HG03039 (cell line): ENCODE data around the gene LOXL4.
"Not testable (repeated sequence)": the region's sequence is repeated elsewhere in the genome, so short reads cannot be mapped to it uniquely, and the experiment has no call there.

ENCODE experiments used
- ATAC-seq: cut with Tn5 transposase; IDR thresholded peaks from one replicate; pipeline ENCODE4 v1.9.1; 2021; ENCODE audit warnings: mild to moderate bottlenecking, moderate library complexity; ENCODE audit not compliant: unreplicated experiment

The LOXL4 gene

DNA sequence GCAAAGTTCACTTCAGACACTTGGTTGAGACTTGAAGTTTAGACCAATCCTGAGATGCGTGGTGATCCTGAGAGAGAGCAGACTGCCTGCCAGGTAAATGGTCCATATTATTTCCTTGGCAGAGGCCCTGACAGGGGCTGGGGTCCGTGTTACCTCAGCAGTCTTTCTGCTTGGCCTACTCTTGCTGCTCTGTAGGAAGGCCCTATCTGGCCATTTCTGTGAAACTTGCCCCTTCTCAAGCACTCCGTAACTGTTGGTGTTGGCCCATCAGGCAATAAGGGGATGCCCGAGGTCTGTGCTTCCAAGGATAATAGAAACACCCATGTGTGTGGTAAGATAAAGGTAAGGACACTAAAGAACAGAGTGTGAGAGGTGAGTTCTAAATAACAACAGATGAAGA is 20.0 kb downstream of the LOXL4 start:
- ATAC-seq, result no peak

- no peak for ATAC-seq
Measured at GRCh38 chr10:98246911-98247805, 20.8 kb downstream of the LOXL4 start.

GRCh38 chr10:98244586-98244985 is 23.4 kb downstream of the LOXL4 start:
- no peak for ATAC-seq

DNA sequence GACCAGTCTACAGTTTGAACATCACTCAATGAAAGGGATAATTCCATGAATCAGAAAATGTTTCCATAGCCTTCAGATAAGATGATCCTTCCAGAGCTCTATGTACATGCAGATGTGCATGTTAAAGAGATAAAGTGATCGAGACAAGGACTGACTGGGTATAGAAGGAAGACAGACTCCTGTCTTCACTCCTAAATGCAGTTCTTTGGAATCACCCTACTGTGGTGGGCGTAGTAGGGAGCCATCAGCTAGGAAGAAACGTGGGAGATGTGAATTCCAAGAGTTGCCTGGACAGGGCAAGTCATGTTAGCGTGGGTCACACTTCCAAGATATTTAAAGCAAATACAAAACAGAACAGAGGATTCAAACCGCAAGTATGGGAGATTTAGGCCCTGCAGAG is 23.9 kb downstream of the LOXL4 start:
- ATAC-seq, result no peak

DNA sequence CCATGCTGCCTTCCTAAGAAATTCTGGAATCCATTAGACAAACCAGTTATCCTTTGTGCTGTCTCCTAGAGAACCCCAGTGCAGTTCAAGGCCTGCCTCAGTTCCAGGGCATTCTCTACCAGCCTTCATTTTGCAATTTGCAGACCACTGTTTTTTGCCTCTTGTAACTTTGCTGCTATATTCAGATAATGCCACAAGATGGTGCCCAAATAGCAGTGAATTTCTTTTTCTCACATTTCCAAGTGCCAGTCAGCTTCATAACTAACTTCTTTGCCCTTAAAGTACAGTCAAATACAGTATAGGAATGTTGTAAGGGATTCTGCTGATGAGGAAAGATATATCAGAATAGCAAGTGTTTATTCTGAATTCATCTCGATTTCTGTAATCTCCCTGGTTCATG is 25.2 kb downstream of the LOXL4 start:
- no peak for ATAC-seq

- no peak for ATAC-seq
Measured at GRCh38 chr10:98240524-98240923, 27.5 kb downstream of the LOXL4 start.

GRCh38 chr10:98238391-98238790 is 29.6 kb downstream of the LOXL4 start:
- ATAC-seq, result no peak

- ATAC-seq, result no peak
Measured at GRCh38 chr10:98236862-98237261, 31.1 kb downstream of the LOXL4 start.

DNA sequence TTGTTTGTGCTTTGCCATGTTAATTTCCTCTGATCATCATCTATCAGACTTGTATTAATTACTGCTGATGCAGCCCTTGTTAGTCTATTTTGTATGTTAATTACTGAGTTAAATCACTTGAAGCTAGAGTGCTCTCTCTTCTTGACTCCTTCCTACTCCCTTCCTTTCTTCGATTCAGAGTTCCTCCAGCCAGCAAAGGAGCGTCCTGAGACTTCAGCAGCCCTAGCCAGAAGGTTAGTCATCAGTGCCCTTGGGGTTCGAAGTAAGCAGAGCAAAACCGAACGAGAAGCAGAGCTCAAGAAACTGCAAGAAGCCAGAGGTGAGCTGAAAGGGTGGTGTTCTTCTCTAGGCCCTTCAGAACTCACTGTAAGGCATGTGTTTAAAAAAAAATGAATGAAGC is 32.1 kb downstream of the LOXL4 start:
- no peak for ATAC-seq

DNA sequence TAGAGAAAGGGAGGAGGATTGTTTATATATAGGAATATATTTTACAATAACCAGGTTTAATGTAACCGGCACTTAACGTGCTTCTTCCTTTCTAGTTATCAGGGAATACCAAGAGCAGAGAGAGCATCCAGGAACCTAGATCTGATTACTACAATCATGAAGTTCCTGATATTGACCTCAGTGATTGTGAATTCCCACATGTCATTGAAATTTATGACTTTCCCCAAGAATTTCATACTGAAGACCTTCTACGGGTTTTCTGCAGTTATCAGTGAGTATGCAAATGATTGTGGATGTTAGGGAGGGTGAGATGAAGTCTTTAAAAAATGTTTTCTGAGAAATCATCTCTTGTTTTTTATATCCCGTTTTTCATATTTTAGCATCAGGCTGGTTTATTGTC is 36.6 kb downstream of the LOXL4 start:
- no peak for ATAC-seq

DNA sequence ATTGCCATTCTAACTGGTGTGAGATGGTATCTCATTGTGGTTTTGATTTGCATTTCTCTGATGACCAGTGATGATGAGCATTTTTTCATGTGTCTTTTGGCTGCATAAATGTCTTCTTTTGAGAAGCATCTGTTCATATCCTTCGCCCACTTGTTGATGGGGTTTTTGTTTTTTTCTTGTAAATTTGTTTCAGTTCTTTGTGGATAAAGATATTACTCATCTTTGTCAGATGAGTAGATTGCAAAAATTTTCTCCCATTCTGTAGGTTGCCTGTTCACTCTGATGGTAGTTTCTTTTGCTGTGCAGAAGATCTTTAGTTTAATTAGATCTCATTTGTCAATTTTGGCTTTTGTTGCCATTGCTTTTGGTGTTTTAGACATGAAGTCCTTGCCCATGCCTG is 39.7 kb downstream of the LOXL4 start:
- not testable (repeated sequence) for ATAC-seq

DNA sequence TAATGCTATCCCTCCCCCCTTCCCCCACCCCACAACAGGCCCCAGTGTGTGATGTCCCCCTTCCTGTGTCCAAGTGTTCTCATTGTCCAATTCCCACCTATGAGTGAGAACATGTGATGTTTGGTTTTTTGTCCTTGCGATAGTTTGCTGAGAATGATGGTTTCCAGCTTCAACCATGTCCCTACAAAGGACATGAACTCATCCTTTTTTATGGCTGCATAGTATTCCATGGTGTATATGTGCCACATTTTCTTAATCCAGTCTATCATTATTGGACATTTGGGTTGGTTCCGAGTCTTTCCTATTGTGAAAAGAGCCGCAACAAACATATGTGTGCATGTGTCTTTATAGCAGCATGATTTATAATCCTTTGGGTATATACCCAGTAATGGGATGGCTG is 40.3 kb downstream of the LOXL4 start:
- ATAC-seq, result not testable (repeated sequence)

DNA sequence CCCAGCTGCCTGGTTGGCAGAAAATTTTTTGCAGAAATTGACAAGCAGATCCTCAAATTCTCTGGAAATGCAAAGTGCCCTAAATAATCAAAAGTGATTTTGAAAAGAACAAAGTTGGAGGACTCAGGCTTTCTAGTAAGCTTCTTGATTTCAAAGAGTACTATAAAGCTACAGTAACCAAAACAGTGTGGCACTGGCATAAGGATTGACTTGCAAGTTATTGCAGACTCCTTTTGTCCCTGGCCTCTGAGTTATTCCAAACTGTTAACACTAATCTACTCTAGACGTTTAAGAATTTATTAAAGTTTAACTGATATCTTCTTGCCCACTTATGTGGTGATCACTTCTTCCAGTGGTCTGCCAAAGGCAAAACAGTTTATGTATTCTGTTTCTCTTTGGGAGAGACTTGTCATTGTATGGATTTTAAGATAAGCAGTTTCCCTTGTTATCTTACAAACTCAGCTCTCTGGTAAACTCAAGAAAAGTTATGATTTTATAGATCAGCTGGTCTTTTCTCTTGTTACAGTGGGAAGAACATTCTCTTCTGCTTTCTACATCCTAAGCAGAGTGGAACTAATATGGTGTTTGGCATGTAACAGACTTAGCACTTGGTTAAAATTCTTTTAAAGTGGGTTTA is 41.4 kb downstream of the LOXL4 start:
- no peak for ATAC-seq

GRCh38 chr10:98224996-98225395 is 43.0 kb downstream of the LOXL4 start:
- ATAC-seq, result no peak

- ATAC-seq, result no peak
Measured at GRCh38 chr10:98224509-98224908, 43.5 kb downstream of the LOXL4 start.

- no peak for ATAC-seq
Measured at GRCh38 chr10:98223874-98224273, 44.1 kb downstream of the LOXL4 start.

DNA sequence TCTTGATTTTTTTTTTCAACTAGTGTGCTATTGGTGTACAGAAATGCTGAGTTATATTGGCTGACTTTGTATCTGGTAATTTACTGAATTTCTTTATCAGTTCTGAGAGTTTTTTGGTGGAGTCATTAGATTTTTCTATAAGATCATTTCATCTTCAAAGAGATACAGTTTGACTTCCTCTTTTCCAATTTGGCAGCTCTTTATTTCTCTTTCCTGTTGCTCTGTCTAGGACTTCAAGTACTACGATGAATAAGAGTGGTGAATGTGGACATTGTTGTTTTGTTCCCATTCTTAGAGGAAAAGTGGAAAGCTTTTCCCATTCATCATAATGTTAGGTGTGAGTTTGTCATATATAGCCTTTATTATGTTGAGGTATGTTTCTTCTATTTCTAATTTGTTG is 50.2 kb downstream of the LOXL4 start:
- ATAC-seq, result no peak

DNA sequence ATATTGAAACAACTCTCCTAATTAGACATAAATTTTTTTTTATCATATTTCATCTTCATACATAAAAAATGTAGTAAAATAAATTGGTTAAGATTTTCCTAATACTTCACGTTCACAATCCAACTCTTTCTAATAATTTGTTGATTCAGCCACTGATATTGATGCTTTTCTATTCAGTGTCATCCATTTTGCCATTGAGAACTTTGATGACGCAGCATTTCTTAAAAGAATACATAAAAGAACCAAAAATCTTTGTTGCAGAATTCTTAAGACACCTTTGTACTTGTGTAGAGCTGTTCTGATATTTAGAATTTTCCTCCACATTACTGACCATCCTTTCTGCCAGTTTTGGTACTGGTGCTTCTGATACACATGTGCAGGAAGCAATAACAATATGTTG is 52.6 kb downstream of the LOXL4 start:
- ATAC-seq, result no peak

DNA sequence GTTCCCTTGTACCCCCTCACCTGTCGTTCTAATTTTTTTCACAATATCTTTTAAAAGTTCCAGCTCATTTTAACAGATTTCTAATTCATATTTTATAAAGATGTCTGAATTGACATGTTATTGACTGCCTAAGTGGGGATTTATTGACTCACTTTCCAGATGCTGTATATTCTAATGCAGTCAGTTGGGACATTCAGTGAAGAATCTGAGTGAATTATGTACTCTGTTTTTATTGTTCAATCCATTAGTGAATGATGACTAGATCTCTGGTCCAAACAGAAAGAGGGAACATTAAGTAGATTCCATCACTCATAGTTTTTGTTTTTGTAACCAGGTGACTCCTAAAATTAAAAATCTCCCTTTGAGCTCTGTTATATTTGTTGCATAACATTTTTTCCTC is 54.3 kb downstream of the LOXL4 start:
- ATAC-seq, result no peak

GRCh38 chr10:98212196-98212595 is 55.8 kb downstream of the LOXL4 start:
- no peak for ATAC-seq

DNA sequence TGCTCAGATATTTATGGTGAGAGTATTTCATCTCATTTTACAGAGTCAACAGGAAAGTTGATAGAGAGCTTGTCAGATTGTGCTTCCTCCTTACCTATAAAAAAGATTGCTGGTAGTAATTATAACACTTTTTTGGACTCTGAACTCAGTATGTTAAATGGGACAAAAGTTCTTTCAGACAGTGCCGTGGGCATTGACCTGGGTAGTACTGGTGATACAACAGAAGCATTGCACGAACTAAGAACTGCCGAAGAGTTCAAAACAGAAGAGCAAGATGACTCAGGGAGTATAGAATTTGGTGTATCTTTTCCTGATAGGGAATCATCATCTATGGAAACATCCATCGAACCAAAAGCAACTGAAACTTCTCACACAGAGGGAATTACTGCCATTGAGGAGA is 58.6 kb downstream of the LOXL4 start:
- no peak for ATAC-seq

- ATAC-seq, result no peak
Measured at GRCh38 chr10:98208925-98209324, 59.1 kb downstream of the LOXL4 start.
